HepG2 (cell line): ENCODE data around the gene MAMDC2.

Experiments
- CHD2 ChIP-seq: IDR thresholded peaks from 2 replicates; pipeline ENCODE4 v1.6.1; 2011; ENCODE audit warnings: low read depth, low read length, improper control_type of control experiment
- YY1 ChIP-seq: IDR thresholded peaks from 2 replicates; pipeline ENCODE4 v1.6.1; 2011; ENCODE audit warnings: low read length, low read depth, moderate library complexity, mild to moderate bottlenecking; ENCODE audit not compliant: insufficient read depth, insufficient replicate concordance

- no peak for TF ChIP-seq CHD2
- no peak for TF ChIP-seq YY1
These were observed 93.0 kb downstream of the MAMDC2 start for GRCh38 chr9:70136632-70137031.
